ENCODE measurements around the gene ATP6V1F.

Gene ATP6V1F

GRCh38 chr7:128831994-128832879 lies 30.4 kb upstream of the ATP6V1F start:
- Mint-ChIP-seq H3K9me3 (no peaks in the 10 kb centered on the region), H3K4me3 (no peak overlapping the region), H3K4me1 (peaks cover 13% of the 10 kb centered on the region), H3K27ac (no peak overlapping the region), H3K27me3 (peaks cover 14% of the 10 kb centered on the region), H3K36me3 (no peaks in the 10 kb centered on the region)

- H3K9me3 Mint-ChIP-seq: no peaks in the 10 kb centered on the region
- H3K4me3 Mint-ChIP-seq: no peak overlapping the region
- H3K27ac Mint-ChIP-seq: no peak overlapping the region
- H3K36me3 Mint-ChIP-seq: no peaks in the 10 kb centered on the region
- H3K4me1 Mint-ChIP-seq: peaks cover 13% of the 10 kb centered on the region
- H3K27me3 Mint-ChIP-seq: peaks cover 14% of the 10 kb centered on the region
Observed at GRCh38 chr7:128832880-128833147, 29.8 kb upstream of the ATP6V1F start.

- peaks cover 13% of the 10 kb centered on the region for H3K4me1 Mint-ChIP-seq
- no peak overlapping the region for H3K27ac Mint-ChIP-seq
- peaks cover 11% of the 10 kb centered on the region for H3K27me3 Mint-ChIP-seq
- H3K36me3 Mint-ChIP-seq: no peaks in the 10 kb centered on the region
- no peaks in the 10 kb centered on the region for H3K9me3 Mint-ChIP-seq
- H3K4me3 Mint-ChIP-seq: no peak overlapping the region
Observed at GRCh38 chr7:128833148-128833945, 29.3 kb upstream of the ATP6V1F start.

- no peaks in the 10 kb centered on the region for H3K36me3 Mint-ChIP-seq
Observed at GRCh38 chr7:128833946-128834325, 28.7 kb upstream of the ATP6V1F start.

GRCh38 chr7:128835231-128835751 lies 27.4 kb upstream of the ATP6V1F start:
- H3K4me3 Mint-ChIP-seq: no peak overlapping the region
- no peaks in the 10 kb centered on the region for H3K36me3 Mint-ChIP-seq
- peaks cover 5% of the 10 kb centered on the region for H3K4me1 Mint-ChIP-seq
- no peaks in the 10 kb centered on the region for H3K9me3 Mint-ChIP-seq
- H3K27me3 Mint-ChIP-seq: peaks cover 1% of the 10 kb centered on the region
- no peak overlapping the region for H3K27ac Mint-ChIP-seq

More at GRCh38 chr7:128833946-128834325, 28.7 kb upstream of the ATP6V1F start:
- no peaks in the 10 kb centered on the region for H3K9me3 Mint-ChIP-seq
- H3K4me3 Mint-ChIP-seq: no peak overlapping the region
- H3K27me3 Mint-ChIP-seq: peaks cover 8% of the 10 kb centered on the region
- H3K4me1 Mint-ChIP-seq: peaks cover 13% of the 10 kb centered on the region
- no peak overlapping the region for H3K27ac Mint-ChIP-seq

GRCh38 chr7:128835790-128836641 lies 26.6 kb upstream of the ATP6V1F start:
- Mint-ChIP-seq H3K4me3 (no peak overlapping the region), H3K27ac (peak overlapping the region; percentile 59), H3K36me3 (no peaks in the 10 kb centered on the region), H3K4me1 (no peaks in the 10 kb centered on the region), H3K27me3 (peaks cover 1% of the 10 kb centered on the region), H3K9me3 (no peaks in the 10 kb centered on the region)

- no peak overlapping the region for H3K27ac Mint-ChIP-seq
- H3K4me1 Mint-ChIP-seq: no peaks in the 10 kb centered on the region
- H3K36me3 Mint-ChIP-seq: no peaks in the 10 kb centered on the region
- H3K27me3 Mint-ChIP-seq: peaks cover 1% of the 10 kb centered on the region
- H3K4me3 Mint-ChIP-seq: no peak overlapping the region
- H3K9me3 Mint-ChIP-seq: no peaks in the 10 kb centered on the region
Observed at GRCh38 chr7:128836729-128837348, 25.8 kb upstream of the ATP6V1F start.

- H3K27ac Mint-ChIP-seq: no peak overlapping the region
- no peaks in the 10 kb centered on the region for H3K27me3 Mint-ChIP-seq
- no peaks in the 10 kb centered on the region for H3K9me3 Mint-ChIP-seq
- H3K4me1 Mint-ChIP-seq: no peaks in the 10 kb centered on the region
- no peaks in the 10 kb centered on the region for H3K36me3 Mint-ChIP-seq
- H3K4me3 Mint-ChIP-seq: no peak overlapping the region
Observed at GRCh38 chr7:128837521-128837921, 25.1 kb upstream of the ATP6V1F start.

- H3K4me3 Mint-ChIP-seq: no peak overlapping the region
- no peak overlapping the region for H3K27ac Mint-ChIP-seq
- H3K9me3 Mint-ChIP-seq: no peaks in the 10 kb centered on the region
- no peaks in the 10 kb centered on the region for H3K4me1 Mint-ChIP-seq
- H3K36me3 Mint-ChIP-seq: no peaks in the 10 kb centered on the region
- H3K27me3 Mint-ChIP-seq: no peaks in the 10 kb centered on the region
Observed at GRCh38 chr7:128838109-128838779, 24.4 kb upstream of the ATP6V1F start.

GRCh38 chr7:128838981-128839731 lies 23.5 kb upstream of the ATP6V1F start:
- Mint-ChIP-seq H3K36me3 (no peaks in the 10 kb centered on the region), H3K4me3 (no peak overlapping the region), H3K4me1 (no peaks in the 10 kb centered on the region), H3K27me3 (no peaks in the 10 kb centered on the region), H3K9me3 (no peaks in the 10 kb centered on the region), H3K27ac (no peak overlapping the region)

GRCh38 chr7:128839751-128840177 lies 22.9 kb upstream of the ATP6V1F start:
- H3K36me3 Mint-ChIP-seq: no peaks in the 10 kb centered on the region
- no peak overlapping the region for H3K4me3 Mint-ChIP-seq
- no peak overlapping the region for H3K27ac Mint-ChIP-seq
- no peaks in the 10 kb centered on the region for H3K4me1 Mint-ChIP-seq
- H3K27me3 Mint-ChIP-seq: no peaks in the 10 kb centered on the region
- no peaks in the 10 kb centered on the region for H3K9me3 Mint-ChIP-seq

- H3K27ac Mint-ChIP-seq: no peak overlapping the region
- no peaks in the 10 kb centered on the region for H3K36me3 Mint-ChIP-seq
- no peaks in the 10 kb centered on the region for H3K27me3 Mint-ChIP-seq
- no peak overlapping the region for H3K4me3 Mint-ChIP-seq
- H3K9me3 Mint-ChIP-seq: no peaks in the 10 kb centered on the region
- H3K4me1 Mint-ChIP-seq: no peaks in the 10 kb centered on the region
Observed at GRCh38 chr7:128840326-128841170, 22.1 kb upstream of the ATP6V1F start.

- H3K4me1 Mint-ChIP-seq: no peaks in the 10 kb centered on the region
- H3K27me3 Mint-ChIP-seq: no peaks in the 10 kb centered on the region
- no peak overlapping the region for H3K4me3 Mint-ChIP-seq
- H3K9me3 Mint-ChIP-seq: no peaks in the 10 kb centered on the region
- H3K27ac Mint-ChIP-seq: no peak overlapping the region
- no peaks in the 10 kb centered on the region for H3K36me3 Mint-ChIP-seq
Observed at GRCh38 chr7:128841171-128841690, 21.4 kb upstream of the ATP6V1F start.
